DND-41 (cell line): ENCODE data around the gene AKR7A3.

Source experiments
- ATAC-seq: fragments of 200-7000 bp; cut with Tn5 transposase; 3 replicates; pipeline ENCODE4 v1.9.1; 2021; ENCODE audit warnings: low read depth; ENCODE audit not compliant: insufficient read depth
- DNase-seq: peaks from one replicate; pipeline ENCODE4 v3.0.0-alpha.2; 2020
- H2AFZ ChIP-seq: 2 replicates; pipeline ENCODE4 v1.6.0; 2012; ENCODE audit warnings: low read depth, low read length
- H3K27ac ChIP-seq: 2 replicates; pipeline ENCODE4 v1.5.1; 2012; ENCODE audit warnings: low read length, inconsistent platforms
- H3K27me3 ChIP-seq: fragments of 200-600 bp; sonication (generic); 2 replicates; pipeline ENCODE4 v1.6.0; 2012; ENCODE audit warnings: low read length, mild to moderate bottlenecking, inconsistent platforms; ENCODE audit not compliant: insufficient read depth, poor library complexity
- H3K36me3 ChIP-seq: 2 replicates; pipeline ENCODE4 v1.5.1; 2012; ENCODE audit warnings: low read length, inconsistent platforms; ENCODE audit not compliant: insufficient read depth
- H3K4me1 ChIP-seq: 2 replicates; pipeline ENCODE4 v1.5.1; 2012; ENCODE audit warnings: mild to moderate bottlenecking, low read length; ENCODE audit not compliant: insufficient read depth
- H3K4me2 ChIP-seq: 2 replicates; pipeline ENCODE4 v1.6.0; 2012; ENCODE audit warnings: mild to moderate bottlenecking, moderate library complexity, low read length, inconsistent platforms; ENCODE audit not compliant: insufficient read depth
- H3K4me3 ChIP-seq, 2 experiments: fragments of 200-600 bp in 1 of 2; shearing (Covaris generic) in 1 of 2; 2 replicates each; pipeline ENCODE4 v1.5.1; 2012 to 2016; ENCODE audit warnings: inconsistent platforms in 2 of 2, low read length in 2 of 2, mild to moderate bottlenecking in 2 of 2, low read depth in 1 of 2, moderate library complexity in 1 of 2
- H3K79me2 ChIP-seq: 2 replicates; pipeline ENCODE4 v1.6.0; 2012; ENCODE audit warnings: low read length, inconsistent platforms; ENCODE audit not compliant: insufficient read depth
- H3K9ac ChIP-seq: 2 replicates; pipeline ENCODE4 v1.6.0; 2012; ENCODE audit warnings: low read depth, mild to moderate bottlenecking, inconsistent platforms, low read length, moderate library complexity
- H3K9me3 ChIP-seq: 2 replicates; pipeline ENCODE4 v1.5.1; 2012; ENCODE audit warnings: low read length, moderate library complexity, mild to moderate bottlenecking, inconsistent platforms; ENCODE audit not compliant: insufficient read depth, severe bottlenecking
- H4K20me1 ChIP-seq: 2 replicates; pipeline ENCODE4 v1.6.0; 2012; ENCODE audit warnings: low read length; ENCODE audit not compliant: insufficient read depth
- EZH2 ChIP-seq: IDR thresholded peaks from 3 replicates; pipeline ENCODE4 v1.6.1; 2012; ENCODE audit warnings: borderline replicate concordance, low read depth, mild to moderate bottlenecking, moderate library complexity, low read length, inconsistent platforms; ENCODE audit not compliant: severe bottlenecking
- TF ChIP-seq, protein P1 (sequence below): IDR thresholded peaks from 2 replicates; pipeline ENCODE4 v1.5.1; 2012; ENCODE audit warnings: borderline replicate concordance, low read length, moderate library complexity, mild to moderate bottlenecking; ENCODE audit not compliant: poor library complexity, severe bottlenecking; ENCODE audit errors: extremely low read depth

The AKR7A3 gene

GRCh38 chr1:19319196-19319595 is 30.6 kb upstream of the AKR7A3 start:
- no peaks in the 10 kb centered on the region for H3K79me2 ChIP-seq
- H3K9me3 ChIP-seq: no peaks in the 10 kb centered on the region
- H4K20me1 ChIP-seq: 0 out of 2 replicates have a peak, but pooled peaks cover 6% of the 10 kb centered on the region
- ATAC-seq: no peak
- H3K4me3 ChIP-seq: no peak overlapping the region
- TF ChIP-seq, protein P1, sequence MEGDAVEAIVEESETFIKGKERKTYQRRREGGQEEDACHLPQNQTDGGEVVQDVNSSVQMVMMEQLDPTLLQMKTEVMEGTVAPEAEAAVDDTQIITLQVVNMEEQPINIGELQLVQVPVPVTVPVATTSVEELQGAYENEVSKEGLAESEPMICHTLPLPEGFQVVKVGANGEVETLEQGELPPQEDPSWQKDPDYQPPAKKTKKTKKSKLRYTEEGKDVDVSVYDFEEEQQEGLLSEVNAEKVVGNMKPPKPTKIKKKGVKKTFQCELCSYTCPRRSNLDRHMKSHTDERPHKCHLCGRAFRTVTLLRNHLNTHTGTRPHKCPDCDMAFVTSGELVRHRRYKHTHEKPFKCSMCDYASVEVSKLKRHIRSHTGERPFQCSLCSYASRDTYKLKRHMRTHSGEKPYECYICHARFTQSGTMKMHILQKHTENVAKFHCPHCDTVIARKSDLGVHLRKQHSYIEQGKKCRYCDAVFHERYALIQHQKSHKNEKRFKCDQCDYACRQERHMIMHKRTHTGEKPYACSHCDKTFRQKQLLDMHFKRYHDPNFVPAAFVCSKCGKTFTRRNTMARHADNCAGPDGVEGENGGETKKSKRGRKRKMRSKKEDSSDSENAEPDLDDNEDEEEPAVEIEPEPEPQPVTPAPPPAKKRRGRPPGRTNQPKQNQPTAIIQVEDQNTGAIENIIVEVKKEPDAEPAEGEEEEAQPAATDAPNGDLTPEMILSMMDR: no peak
- no peak for TF ChIP-seq EZH2
- DNase-seq: no peak
- no peak overlapping the region for H3K9ac ChIP-seq
- no peaks in the 10 kb centered on the region for H3K4me1 ChIP-seq
- no peak overlapping the region for H2AFZ ChIP-seq
- H3K36me3 ChIP-seq: no peaks in the 10 kb centered on the region
- H3K27me3 ChIP-seq: no peaks in the 10 kb centered on the region
- H3K4me2 ChIP-seq: no peak overlapping the region
- H3K27ac ChIP-seq: no peak overlapping the region

DNA sequence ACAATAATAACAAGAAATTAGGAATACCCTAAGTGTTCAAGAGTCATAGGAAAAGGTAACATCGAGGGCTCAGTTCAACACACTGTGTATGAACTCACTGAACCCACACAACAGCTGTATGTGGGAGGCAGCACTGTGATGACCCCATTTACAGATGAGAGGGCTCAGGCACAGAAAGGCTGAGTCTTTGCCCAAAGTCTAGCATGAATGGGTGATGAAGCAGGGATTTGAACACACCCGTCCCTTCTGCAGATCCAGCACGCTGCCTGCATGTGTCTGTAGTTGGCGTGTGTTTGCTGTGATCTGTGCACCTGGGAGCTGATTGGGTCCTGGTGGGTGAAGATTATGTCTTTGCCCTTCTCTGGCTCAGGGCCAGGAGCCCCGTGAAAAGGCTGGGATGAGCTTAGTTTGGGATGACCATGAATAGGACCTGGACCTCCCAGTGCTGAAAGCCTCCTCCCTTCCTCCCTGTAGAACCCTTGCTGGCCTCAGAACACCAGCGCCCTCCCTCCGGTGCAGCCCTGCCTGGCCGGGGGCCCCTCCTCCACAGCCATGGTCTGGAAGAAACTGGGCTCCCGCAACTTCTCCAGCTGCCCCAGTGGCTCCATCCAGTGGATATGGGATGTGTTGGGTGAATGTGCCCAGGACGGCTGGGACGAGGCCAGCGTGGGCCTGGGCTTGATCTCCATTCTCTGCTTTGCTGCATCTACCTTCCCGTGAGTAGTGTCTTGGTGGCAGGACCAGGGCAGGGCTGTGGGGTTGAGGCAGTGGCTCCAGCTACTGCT is 28.7 kb upstream of the AKR7A3 start:
- TF ChIP-seq, protein P1: no peak
- no peak for TF ChIP-seq EZH2
- DNase-seq (no peak), ATAC-seq (no peak)
- H4K20me1 ChIP-seq: 0 out of 2 replicates have a peak, but pooled peaks cover 6% of the 10 kb centered on the region
- H3K79me2 ChIP-seq: no peaks in the 10 kb centered on the region; the same call in 1 of the 2 replicates
- no peak overlapping the region for H3K27ac ChIP-seq
- H2AFZ ChIP-seq: no peak overlapping the region
- H3K4me2 ChIP-seq: no peak overlapping the region
- H3K4me1 ChIP-seq: peaks cover 11% of the 10 kb centered on the region
- H3K9ac ChIP-seq: no peak overlapping the region
- no peak overlapping the region for H3K4me3 ChIP-seq
- H3K27me3 ChIP-seq: no peaks in the 10 kb centered on the region
- H3K36me3 ChIP-seq: no peaks in the 10 kb centered on the region
- no peaks in the 10 kb centered on the region for H3K9me3 ChIP-seq

GRCh38 chr1:19315378-19316198 is 27.0 kb upstream of the AKR7A3 start:
- H3K27ac ChIP-seq: no peak overlapping the region

More at GRCh38 chr1:19315378-19316198, 27.0 kb upstream of the AKR7A3 start:
- Histone ChIP-seq H3K27me3 (no peaks in the 10 kb centered on the region), H3K4me2 (no peak overlapping the region), H3K36me3 (no peaks in the 10 kb centered on the region; the same call in 1 of the 2 replicates), H3K9me3 (no peaks in the 10 kb centered on the region), H4K20me1 (0 out of 2 replicates have a peak, but pooled peaks cover 6% of the 10 kb centered on the region), H2AFZ (no peak overlapping the region), H3K4me1 (peaks cover 21% of the 10 kb centered on the region), H3K4me3 (no peak overlapping the region), H3K9ac (no peak overlapping the region), H3K79me2 (peaks cover 13% of the 10 kb centered on the region)
- no peak for DNase-seq
- ATAC-seq: no peak
- TF ChIP-seq EZH2: no peak
- TF ChIP-seq, protein P1: no peak
